Colonic mucosa (tissue), 4 donors: ENCODE results near the gene STARD13. TPM values are rescaled to one million over a fixed set of nuclear protein-coding genes. Genes with fewer than 3 reads are reported as not detected.
A peak's percentile ranks its signal among the peaks of the same experiment; 100 is the strongest.

ENCODE experiments used
- DNase-seq: peaks from one replicate; pipeline ENCODE4 v3.0.0-alpha.2; 2020
- H3K27ac ChIP-seq: fragments of 200-600 bp; one replicate; pipeline ENCODE4 v1.8.0; 2021
- H3K27me3 ChIP-seq: fragments of 200-600 bp; one replicate; pipeline ENCODE4 v1.8.0; 2021
- H3K36me3 ChIP-seq: fragments of 200-600 bp; one replicate; pipeline ENCODE4 v1.8.0; 2021
- H3K4me1 ChIP-seq: fragments of 200-600 bp; one replicate; pipeline ENCODE4 v1.8.0; 2021; ENCODE audit warnings: mild to moderate bottlenecking
- H3K4me3 ChIP-seq: fragments of 200-600 bp; one replicate; pipeline ENCODE4 v1.8.0; 2021
- H3K9ac ChIP-seq, 2 donors: one replicate each; pipeline ENCODE4 v1.7.0; 2013; ENCODE audit warnings: control low read depth in 2 of 2, low read depth in 2 of 2, low read length in 2 of 2
- H3K9me3 ChIP-seq: fragments of 200-600 bp; one replicate; pipeline ENCODE4 v1.8.0; 2021
- intact Hi-C: fragments of 100-400 bp; cut with DNase I; formaldehyde crosslinking; loops from one replicate; pipeline ENCODE4 v1.14.1; 2022
- total RNA-seq, 2 donors: library from RNA; stranded (reverse); fragmentation: NEBNext Ultra II Directional in 1 of 2; extraction: Animal tissue kit (Norgen Biotek cat#: 25700) in 1 of 2; gene quantifications; one replicate each; pipeline ENCODE4 v1.2.1, GENCODE V29; 2021
- TF ChIP-seq, protein P1 (sequence below): fragments of 200-600 bp; IDR thresholded peaks from one replicate; pipeline ENCODE4 v1.8.0; 2022; ENCODE audit warnings: antibody characterized with exemption, mild to moderate bottlenecking
- donor health status: healthy.
- donor health status: DM: no; HTN: no; CAD: no.
- donor health status: DM: no; HTN: no; CAD: no.

STARD13 gene
- total RNA-seq, 2 donors from 2014 or later, result 21.3 to 30.2 TPM

DNA sequence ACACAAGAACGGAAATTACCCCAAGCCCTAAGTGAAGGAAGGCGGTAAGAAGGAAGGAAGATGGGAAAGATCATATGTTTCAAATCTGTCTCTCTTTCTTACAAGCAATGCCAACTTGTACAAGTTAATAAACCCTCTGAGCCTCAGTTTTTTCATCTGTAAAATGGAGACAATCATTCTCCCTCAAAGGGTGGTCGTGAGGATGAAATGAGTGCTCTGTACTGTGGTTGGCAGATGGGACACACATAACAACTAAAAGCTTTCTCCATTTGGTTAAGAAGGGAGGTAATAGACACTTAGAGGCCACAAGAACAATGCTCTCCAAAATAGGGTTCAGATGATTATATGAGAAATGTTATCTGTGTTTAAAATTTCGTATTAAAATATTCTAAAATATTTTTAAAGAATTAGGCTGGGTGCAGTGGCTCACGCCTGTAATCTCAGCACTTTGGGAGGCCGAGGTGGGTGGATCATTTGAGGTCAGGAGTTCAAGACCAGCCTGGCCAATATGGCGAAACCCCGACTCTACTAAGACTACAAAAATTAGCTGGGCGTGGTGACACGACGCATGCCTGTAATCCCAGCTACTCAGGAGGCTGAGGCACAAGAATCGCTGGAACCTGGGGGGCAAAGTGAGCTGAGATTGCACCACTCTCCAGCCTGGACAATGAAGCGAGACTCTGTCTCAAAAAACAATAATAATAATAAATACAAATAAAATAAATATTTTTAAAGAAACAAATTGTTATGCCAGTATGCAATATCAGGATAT is 89.7 kb downstream of the STARD13 start:
- H3K27ac ChIP-seq, result peak overlapping the region; percentile 35
- H3K27me3 ChIP-seq, result no peaks in the 10 kb centered on the region
- H3K36me3 ChIP-seq, result no peaks in the 10 kb centered on the region
- no peak overlapping the region for H3K4me3 ChIP-seq
- TF ChIP-seq, protein P1, sequence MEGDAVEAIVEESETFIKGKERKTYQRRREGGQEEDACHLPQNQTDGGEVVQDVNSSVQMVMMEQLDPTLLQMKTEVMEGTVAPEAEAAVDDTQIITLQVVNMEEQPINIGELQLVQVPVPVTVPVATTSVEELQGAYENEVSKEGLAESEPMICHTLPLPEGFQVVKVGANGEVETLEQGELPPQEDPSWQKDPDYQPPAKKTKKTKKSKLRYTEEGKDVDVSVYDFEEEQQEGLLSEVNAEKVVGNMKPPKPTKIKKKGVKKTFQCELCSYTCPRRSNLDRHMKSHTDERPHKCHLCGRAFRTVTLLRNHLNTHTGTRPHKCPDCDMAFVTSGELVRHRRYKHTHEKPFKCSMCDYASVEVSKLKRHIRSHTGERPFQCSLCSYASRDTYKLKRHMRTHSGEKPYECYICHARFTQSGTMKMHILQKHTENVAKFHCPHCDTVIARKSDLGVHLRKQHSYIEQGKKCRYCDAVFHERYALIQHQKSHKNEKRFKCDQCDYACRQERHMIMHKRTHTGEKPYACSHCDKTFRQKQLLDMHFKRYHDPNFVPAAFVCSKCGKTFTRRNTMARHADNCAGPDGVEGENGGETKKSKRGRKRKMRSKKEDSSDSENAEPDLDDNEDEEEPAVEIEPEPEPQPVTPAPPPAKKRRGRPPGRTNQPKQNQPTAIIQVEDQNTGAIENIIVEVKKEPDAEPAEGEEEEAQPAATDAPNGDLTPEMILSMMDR, result no peak
- no peaks in the 10 kb centered on the region for H3K4me1 ChIP-seq
- no peak for DNase-seq
- no peak overlapping the region for H3K9ac ChIP-seq
- intact Hi-C loops, result no loop called here
- H3K9me3 ChIP-seq, result no peaks in the 10 kb centered on the region

DNA sequence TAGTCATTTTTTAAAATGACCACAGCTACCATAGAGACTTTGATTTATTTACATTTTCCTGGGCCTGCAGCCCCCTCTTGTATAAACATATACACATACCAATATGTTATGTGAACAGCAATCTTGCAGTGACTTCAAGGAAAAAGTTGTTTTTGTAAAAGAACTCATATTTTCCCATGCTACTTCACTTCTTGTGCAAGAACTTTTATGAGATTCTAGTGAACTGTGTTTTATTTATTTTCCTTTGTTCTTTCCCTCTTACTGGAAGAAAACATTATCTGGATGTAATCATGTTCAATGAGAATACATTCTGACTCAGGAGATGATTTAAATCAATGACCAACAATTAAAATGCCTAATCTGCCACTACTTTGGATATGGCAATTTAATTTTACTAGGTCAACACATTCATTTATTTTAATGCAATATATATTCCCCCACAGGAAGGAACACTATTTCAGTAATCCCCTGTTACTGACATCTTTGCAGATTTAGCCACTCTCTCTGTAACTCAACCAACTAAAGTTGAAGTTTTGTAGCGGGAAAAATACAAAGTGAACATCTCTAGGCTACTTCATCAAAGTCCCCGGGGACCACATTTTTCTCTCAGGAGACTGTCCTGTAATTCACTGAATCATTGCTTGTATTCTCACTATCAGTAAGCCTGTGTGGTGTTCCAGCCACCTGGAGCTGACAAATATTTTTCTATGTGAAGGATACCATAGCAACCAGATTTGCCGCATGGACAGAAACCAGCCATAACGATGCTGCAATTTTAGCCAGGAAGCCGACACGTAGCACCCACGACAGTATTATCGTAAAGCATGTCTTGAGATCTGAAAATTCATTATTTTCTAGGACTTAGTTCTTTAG is 90.5 kb downstream of the STARD13 start:
- no peak overlapping the region for H3K4me3 ChIP-seq
- H3K36me3 ChIP-seq, result no peaks in the 10 kb centered on the region
- H3K9me3 ChIP-seq, result no peaks in the 10 kb centered on the region
- no peak overlapping the region for H3K9ac ChIP-seq
- DNase-seq, result no peak
- H3K4me1 ChIP-seq, result no peaks in the 10 kb centered on the region
- H3K27ac ChIP-seq, result peak overlapping the region; percentile 35
- TF ChIP-seq, protein P1, result no peak
- H3K27me3 ChIP-seq, result no peaks in the 10 kb centered on the region
- intact Hi-C loops, result no loop called here

DNA sequence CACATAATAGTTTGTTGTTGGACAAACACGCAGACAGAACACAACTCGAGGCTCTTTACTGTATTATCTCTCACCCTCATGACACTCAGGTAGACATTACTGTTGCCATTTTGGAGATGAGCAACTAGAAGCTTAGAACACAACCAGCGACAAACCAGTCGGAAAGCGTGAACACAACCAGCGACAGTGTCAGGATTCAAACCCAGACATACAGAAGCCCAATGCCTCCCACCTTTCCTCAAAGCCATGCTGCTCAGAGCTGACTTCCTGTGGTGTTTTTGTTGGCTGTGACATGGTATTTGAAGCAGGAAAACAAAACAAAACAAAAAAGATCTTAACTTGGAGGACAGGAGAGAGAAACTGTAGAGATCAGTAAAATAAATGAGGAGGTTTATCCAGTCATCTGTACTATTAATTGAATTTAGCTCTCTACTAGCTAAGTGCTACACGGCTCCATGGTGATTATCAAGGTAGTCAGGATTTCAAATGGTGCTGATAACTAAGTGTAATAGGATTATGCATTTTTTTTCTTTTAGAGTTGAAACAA is 92.1 kb downstream of the STARD13 start:
- Histone ChIP-seq H3K27me3 (no peaks in the 10 kb centered on the region), H3K4me1 (no peaks in the 10 kb centered on the region), H3K9ac (no peak overlapping the region), H3K9me3 (no peaks in the 10 kb centered on the region), H3K27ac (no peak overlapping the region), H3K4me3 (no peak overlapping the region), H3K36me3 (no peaks in the 10 kb centered on the region)
- no peak for DNase-seq
- intact Hi-C loops, result no loop called here
- TF ChIP-seq, protein P1, result no peak

DNA sequence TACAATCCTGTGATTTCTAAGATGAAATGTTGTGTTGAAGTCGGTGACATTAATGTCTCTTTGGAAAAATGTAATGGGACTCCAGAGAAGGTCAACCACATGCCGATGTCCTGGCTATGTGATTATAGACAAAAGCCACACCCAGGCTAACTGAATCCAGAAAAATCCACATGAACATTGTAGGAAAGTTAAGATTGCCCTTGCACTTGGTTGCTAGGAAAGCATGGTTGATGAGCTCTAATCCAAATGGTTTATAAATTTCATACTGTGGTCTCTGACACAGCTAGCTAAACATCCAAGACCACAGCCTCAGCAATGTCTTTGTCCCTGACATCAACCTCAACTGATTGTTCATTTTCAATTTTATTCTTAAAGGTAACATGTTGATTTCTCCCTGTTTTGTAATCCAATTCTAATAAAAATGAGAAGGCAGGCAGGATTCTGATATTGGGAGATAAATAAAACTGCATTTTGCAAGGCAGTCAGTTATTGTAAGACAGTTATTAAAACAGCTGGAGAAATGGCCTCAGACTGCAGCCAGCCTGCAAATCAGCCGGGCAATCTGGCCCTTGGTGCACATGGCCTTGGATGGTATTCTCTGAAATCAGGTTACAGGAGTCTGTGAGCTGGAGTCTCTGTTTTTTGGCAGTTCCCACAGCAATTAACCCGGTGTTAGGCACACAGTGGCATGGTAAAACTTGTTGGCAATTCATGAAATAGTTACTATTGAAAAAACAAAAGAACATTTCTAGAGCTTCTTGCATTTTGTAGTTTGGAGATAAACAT is 93.9 kb downstream of the STARD13 start:
- TF ChIP-seq, protein P1, result no peak
- intact Hi-C loops, result no loop called here
- Histone ChIP-seq H3K4me1 (no peaks in the 10 kb centered on the region), H3K27ac (no peak overlapping the region), H3K9me3 (no peaks in the 10 kb centered on the region), H3K4me3 (no peak overlapping the region), H3K9ac (no peak overlapping the region), H3K27me3 (no peaks in the 10 kb centered on the region), H3K36me3 (no peaks in the 10 kb centered on the region)
- no peak for DNase-seq

DNA sequence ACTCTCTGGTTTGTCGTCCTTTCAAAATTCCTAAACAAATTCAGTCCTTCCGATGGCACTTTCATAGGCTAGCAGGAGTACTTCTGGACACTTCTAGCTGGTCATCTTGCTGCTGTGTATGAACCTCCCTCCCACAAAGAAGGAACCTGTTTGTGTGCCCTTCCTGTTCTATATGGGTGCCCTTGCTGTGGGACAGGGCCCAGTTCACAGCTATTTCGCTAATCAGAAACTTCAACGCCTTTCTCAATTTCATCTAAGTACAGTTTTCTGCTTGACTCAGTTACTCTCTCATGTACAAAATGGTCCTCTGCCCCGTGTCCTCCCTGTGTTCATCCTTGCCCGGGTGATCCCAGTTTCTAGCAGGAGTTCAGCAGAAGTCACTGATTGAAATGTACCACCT is 96.1 kb downstream of the STARD13 start:
- no peaks in the 10 kb centered on the region for H3K4me1 ChIP-seq
- no peak overlapping the region for H3K27ac ChIP-seq
- TF ChIP-seq, protein P1, result no peak
- no peak overlapping the region for H3K9ac ChIP-seq
- H3K9me3 ChIP-seq, result no peaks in the 10 kb centered on the region
- no peaks in the 10 kb centered on the region for H3K27me3 ChIP-seq
- DNase-seq, result no peak
- no peak overlapping the region for H3K4me3 ChIP-seq
- no peaks in the 10 kb centered on the region for H3K36me3 ChIP-seq
- intact Hi-C loops, result no loop called here
